GM21423 (cell line): Measurements from ENCODE around the gene CHTOP.
"Not testable (repeated sequence)": the region's sequence is repeated elsewhere in the genome, so short reads cannot be mapped to it uniquely, and the experiment has no call there.

Experiments used
- ATAC-seq: cut with Tn5 transposase; IDR thresholded peaks from one replicate; pipeline ENCODE4 v1.9.1; 2021; ENCODE audit warnings: mild to moderate bottlenecking, moderate library complexity; ENCODE audit not compliant: unreplicated experiment

The CHTOP gene

GRCh38 chr1:153633754-153634665 lies at the start of gene CHTOP:
Gene CHTOP (plus strand): TSS chr1:153634066. CDS start chr1:153636589, 2,523 bp downstream.
- peak; percentile 87 for ATAC-seq

- ATAC-seq, result no peak
Observed at GRCh38 chr1:153585006-153585405, 48.9 kb upstream of the CHTOP start.

- ATAC-seq, result no peak
Observed at GRCh38 chr1:153586347-153586746, 47.5 kb upstream of the CHTOP start.

- no peak for ATAC-seq
Observed at GRCh38 chr1:153587314-153587713, 46.6 kb upstream of the CHTOP start.

GRCh38 chr1:153588033-153588432 lies 45.8 kb upstream of the CHTOP start:
- ATAC-seq, result not testable (repeated sequence)

GRCh38 chr1:153588482-153588881 lies 45.4 kb upstream of the CHTOP start:
- ATAC-seq, result no peak

- no peak for ATAC-seq
Observed at GRCh38 chr1:153592748-153593147, 41.1 kb upstream of the CHTOP start.

- ATAC-seq, result no peak
Observed at GRCh38 chr1:153597206-153597605, 36.7 kb upstream of the CHTOP start.

GRCh38 chr1:153598309-153599172 lies 35.3 kb upstream of the CHTOP start:
- ATAC-seq, result peak; percentile 98

- ATAC-seq, result no peak
Observed at GRCh38 chr1:153599847-153600246, 34.0 kb upstream of the CHTOP start.

- ATAC-seq, result no peak
Observed at GRCh38 chr1:153602749-153603148, 31.1 kb upstream of the CHTOP start.

- no peak for ATAC-seq
Observed at GRCh38 chr1:153606194-153606593, 27.7 kb upstream of the CHTOP start.

GRCh38 chr1:153607381-153607780 lies 26.5 kb upstream of the CHTOP start:
- ATAC-seq, result no peak

- no peak for ATAC-seq
Observed at GRCh38 chr1:153608089-153608682, 25.7 kb upstream of the CHTOP start.

GRCh38 chr1:153608742-153609584 lies 24.9 kb upstream of the CHTOP start:
- ATAC-seq, result no peak

GRCh38 chr1:153609585-153609907 lies 24.3 kb upstream of the CHTOP start:
- ATAC-seq, result no peak

GRCh38 chr1:153610334-153610733 lies 23.5 kb upstream of the CHTOP start:
- ATAC-seq, result no peak

- no peak for ATAC-seq
Observed at GRCh38 chr1:153610811-153611301, 23.0 kb upstream of the CHTOP start.

GRCh38 chr1:153611356-153611755 lies 22.5 kb upstream of the CHTOP start:
- ATAC-seq, result no peak

- ATAC-seq, result no peak
Observed at GRCh38 chr1:153612111-153612754, 21.6 kb upstream of the CHTOP start.
